Activated T-cell treated with anti-CD3 and anti-CD28 coated beads for 48 hours (primary cell): ENCODE results near the gene PACS1.
A peak's percentile ranks its signal among the peaks of the same experiment; 100 is the strongest.

Source experiments
- DNase-seq: peaks from one replicate; pipeline ENCODE4 v3.0.0-alpha.2; 2020; ENCODE audit warnings: low read depth

Gene PACS1

GRCh38 chr11:66050581-66051231, 19.4 kb upstream of the PACS1 start:
- no peak for DNase-seq

- DNase-seq: no peak
These were observed 18.7 kb upstream of the PACS1 start for GRCh38 chr11:66051371-66051765.

GRCh38 chr11:66051766-66052663, 18.1 kb upstream of the PACS1 start, which contains the start of gene SF3B2:
Gene SF3B2, plus strand, starts transcription at chr11:66052364. Its CDS starts 21 bp downstream, at chr11:66052385.
- peak; percentile 98 for DNase-seq

GRCh38 chr11:66052664-66052982, 17.4 kb upstream of the PACS1 start:
- no peak for DNase-seq

GRCh38 chr11:66055021-66055420, 15.1 kb upstream of the PACS1 start:
- DNase-seq: no peak

GRCh38 chr11:66056501-66056900, 13.6 kb upstream of the PACS1 start:
- no peak for DNase-seq

GRCh38 chr11:66059966-66060680, 9.9 kb upstream of the PACS1 start:
- no peak for DNase-seq

- no peak for DNase-seq
These were observed 8.8 kb upstream of the PACS1 start for GRCh38 chr11:66061268-66061667.

GRCh38 chr11:66062408-66062807, 7.7 kb upstream of the PACS1 start:
- DNase-seq: no peak

GRCh38 chr11:66063900-66064299, 6.2 kb upstream of the PACS1 start:
- DNase-seq: no peak

GRCh38 chr11:66064571-66064970, 5.5 kb upstream of the PACS1 start:
- DNase-seq: no peak

GRCh38 chr11:66066751-66067150, 3.3 kb upstream of the PACS1 start:
- DNase-seq: no peak

GRCh38 chr11:66067640-66068039, 2.4 kb upstream of the PACS1 start:
- DNase-seq: no peak

- DNase-seq: peak; percentile 70
These were observed 1.8 kb upstream of the PACS1 start for GRCh38 chr11:66068154-66068821.

- DNase-seq: no peak
These were observed 953 bp upstream of the PACS1 start for GRCh38 chr11:66068923-66069714.

- DNase-seq: no peak
These were observed 720 bp downstream of the PACS1 start for GRCh38 chr11:66070604-66071380.

- DNase-seq: no peak
These were observed 1.3 kb downstream of the PACS1 start for GRCh38 chr11:66071381-66071801.

- DNase-seq: no peak
These were observed 2.0 kb downstream of the PACS1 start for GRCh38 chr11:66072081-66072480.

GRCh38 chr11:66072518-66072917, 2.4 kb downstream of the PACS1 start:
- no peak for DNase-seq

- no peak for DNase-seq
These were observed 3.6 kb downstream of the PACS1 start for GRCh38 chr11:66073669-66074068.

- DNase-seq: no peak
These were observed 5.2 kb downstream of the PACS1 start for GRCh38 chr11:66075273-66075672.
